IPS-15b (cell line): ENCODE data around the gene SIT1.
A peak's percentile ranks its signal among the peaks of the same experiment; 100 is the strongest.
"Not testable (repeated sequence)": the region's sequence is repeated elsewhere in the genome, so short reads cannot be mapped to it uniquely, and the experiment has no call there.

Source experiments
- H3K27me3 ChIP-seq: one replicate; pipeline ENCODE4 v1.6.1; 2013; ENCODE audit warnings: low read length; ENCODE audit not compliant: control insufficient read depth, insufficient read depth
- H3K36me3 ChIP-seq: one replicate; pipeline ENCODE4 v1.6.1; 2013; ENCODE audit warnings: low read length; ENCODE audit not compliant: control insufficient read depth, insufficient read depth
- H3K4me1 ChIP-seq: one replicate; pipeline ENCODE4 v1.6.1; 2013; ENCODE audit warnings: mild to moderate bottlenecking, low read length; ENCODE audit not compliant: control insufficient read depth, insufficient read depth
- H3K4me3 ChIP-seq: one replicate; pipeline ENCODE4 v1.5.1; 2013; ENCODE audit warnings: low read depth, low read length
- H3K9ac ChIP-seq: one replicate; pipeline ENCODE4 v1.6.1; 2013; ENCODE audit warnings: low read depth, mild to moderate bottlenecking, low read length
- H3K9me3 ChIP-seq: one replicate; pipeline ENCODE4 v1.6.1; 2013; ENCODE audit warnings: mild to moderate bottlenecking, low read length; ENCODE audit not compliant: control insufficient read depth, insufficient read depth

SIT1 gene

GRCh38 chr9:35656348-35656747, 5.6 kb upstream of the SIT1 start:
- Histone ChIP-seq H3K9ac (no peak overlapping the region), H3K4me3 (no peak overlapping the region), H3K27me3 (peaks cover 8% of the 10 kb centered on the region), H3K4me1 (peaks cover under 1% of the 10 kb centered on the region), H3K36me3 (peaks cover 10% of the 10 kb centered on the region), H3K9me3 (no peaks in the 10 kb centered on the region)

DNA sequence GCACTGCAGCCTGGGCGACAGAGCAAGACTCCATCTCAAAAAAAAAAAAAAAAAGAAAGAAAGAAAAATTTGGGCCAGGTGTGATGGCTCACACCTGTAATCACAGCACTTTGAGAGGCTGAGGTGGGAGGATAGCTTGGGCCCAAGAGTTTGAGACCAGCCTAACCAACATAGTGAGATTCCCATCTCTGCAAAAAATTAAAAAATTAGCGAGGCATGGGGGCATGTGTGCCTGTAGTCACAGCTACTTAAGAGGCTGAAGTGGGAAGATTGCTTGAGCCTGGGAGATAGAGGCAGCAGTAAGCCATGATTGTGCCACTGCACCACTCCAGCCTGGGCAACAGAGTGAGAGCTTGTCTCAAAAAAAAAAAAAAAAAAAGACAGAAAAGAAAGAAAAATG, 2.9 kb upstream of the SIT1 start:
- peaks cover 12% of the 10 kb centered on the region for H3K4me1 ChIP-seq
- H3K27me3 ChIP-seq = peaks cover 8% of the 10 kb centered on the region
- no peaks in the 10 kb centered on the region for H3K36me3 ChIP-seq
- H3K4me3 ChIP-seq = no peak overlapping the region
- no peaks in the 10 kb centered on the region for H3K9me3 ChIP-seq
- H3K9ac ChIP-seq = no peak overlapping the region

- H3K36me3 ChIP-seq = no peaks in the 10 kb centered on the region
- H3K4me1 ChIP-seq = peaks cover 15% of the 10 kb centered on the region
- no peak overlapping the region for H3K4me3 ChIP-seq
- H3K9ac ChIP-seq = no peak overlapping the region
- no peaks in the 10 kb centered on the region for H3K9me3 ChIP-seq
- peaks cover 10% of the 10 kb centered on the region for H3K27me3 ChIP-seq
Measured at GRCh38 chr9:35652829-35653209, 2.1 kb upstream of the SIT1 start.

GRCh38 chr9:35651956-35652828, 1.5 kb upstream of the SIT1 start:
- Histone ChIP-seq H3K9ac (no peak overlapping the region), H3K9me3 (no peaks in the 10 kb centered on the region), H3K4me3 (no peak overlapping the region), H3K4me1 (peaks cover 16% of the 10 kb centered on the region), H3K27me3 (peaks cover 10% of the 10 kb centered on the region), H3K36me3 (no peaks in the 10 kb centered on the region)

GRCh38 chr9:35649431-35650340, 1.0 kb downstream of the SIT1 start:
- no peaks in the 10 kb centered on the region for H3K9me3 ChIP-seq
- H3K36me3 ChIP-seq = no peaks in the 10 kb centered on the region
- H3K4me3 ChIP-seq = no peak overlapping the region
- H3K4me1 ChIP-seq = peaks cover 16% of the 10 kb centered on the region
- no peak overlapping the region for H3K9ac ChIP-seq
- H3K27me3 ChIP-seq = peaks cover 2% of the 10 kb centered on the region

DNA sequence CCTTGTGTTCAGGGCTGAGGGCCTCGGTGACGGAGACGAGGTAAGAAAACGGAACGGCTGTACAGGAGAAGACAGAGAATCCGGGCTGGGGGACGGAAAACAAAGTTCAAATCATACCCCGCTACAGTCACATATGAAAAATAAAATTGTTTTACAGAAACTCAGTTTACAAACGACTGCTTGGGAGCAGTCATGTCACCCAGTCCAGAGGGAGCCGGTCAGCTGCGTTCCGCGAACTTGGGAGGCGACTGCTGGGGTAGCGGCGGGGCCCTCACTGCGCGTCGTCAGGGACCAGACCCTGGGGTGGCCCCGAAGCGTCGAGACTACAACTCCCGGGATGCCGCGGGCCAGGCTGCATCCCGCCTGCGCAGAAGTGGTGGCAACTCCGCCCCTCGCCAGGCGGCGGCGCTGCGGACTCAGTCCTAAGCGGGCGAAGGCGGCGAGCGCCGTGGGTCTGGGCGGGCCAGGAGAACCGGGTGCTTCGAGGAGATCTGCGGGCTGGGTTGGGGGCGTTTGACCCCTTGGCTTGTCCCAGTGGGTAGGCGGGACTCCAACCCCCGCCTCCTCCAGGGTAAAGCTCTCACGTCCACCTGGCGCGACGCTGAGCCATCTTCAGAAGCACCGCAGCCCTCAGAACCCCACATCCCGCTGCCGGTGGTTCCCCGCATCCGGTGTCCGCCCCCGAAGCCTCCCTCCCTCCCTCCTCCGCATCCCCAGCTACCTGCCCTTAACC, 4.0 kb downstream of the SIT1 start:
- Histone ChIP-seq H3K4me3 (peak overlapping the region; percentile 80), H3K36me3 (no peaks in the 10 kb centered on the region), H3K9ac (no peak overlapping the region), H3K9me3 (no peaks in the 10 kb centered on the region), H3K4me1 (peaks cover 16% of the 10 kb centered on the region), H3K27me3 (peaks cover 2% of the 10 kb centered on the region)

DNA sequence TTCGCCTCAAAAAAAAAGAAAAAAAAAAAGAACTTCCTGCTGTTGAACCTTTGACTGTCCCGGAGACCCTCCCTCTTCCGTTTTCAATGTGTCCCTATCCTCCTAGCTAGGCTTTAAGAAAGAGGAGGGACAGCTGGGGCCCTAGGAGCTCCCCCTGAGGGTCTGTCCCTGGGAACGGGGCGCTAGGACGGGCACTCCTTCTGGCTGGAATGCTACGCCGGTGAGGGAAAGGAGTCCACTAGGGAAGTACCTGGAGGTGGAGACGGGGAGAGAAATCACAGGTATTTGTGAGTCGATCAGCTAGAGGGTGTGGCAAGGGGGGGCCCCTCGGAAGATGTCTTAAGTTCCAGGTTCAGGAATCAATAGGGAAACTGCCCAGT, 4.6 kb downstream of the SIT1 start:
- no peaks in the 10 kb centered on the region for H3K36me3 ChIP-seq
- H3K9me3 ChIP-seq = no peaks in the 10 kb centered on the region
- H3K9ac ChIP-seq = no peak overlapping the region
- peak overlapping the region; percentile 80 for H3K4me3 ChIP-seq
- peaks cover 13% of the 10 kb centered on the region for H3K4me1 ChIP-seq
- peaks cover 2% of the 10 kb centered on the region for H3K27me3 ChIP-seq

DNA sequence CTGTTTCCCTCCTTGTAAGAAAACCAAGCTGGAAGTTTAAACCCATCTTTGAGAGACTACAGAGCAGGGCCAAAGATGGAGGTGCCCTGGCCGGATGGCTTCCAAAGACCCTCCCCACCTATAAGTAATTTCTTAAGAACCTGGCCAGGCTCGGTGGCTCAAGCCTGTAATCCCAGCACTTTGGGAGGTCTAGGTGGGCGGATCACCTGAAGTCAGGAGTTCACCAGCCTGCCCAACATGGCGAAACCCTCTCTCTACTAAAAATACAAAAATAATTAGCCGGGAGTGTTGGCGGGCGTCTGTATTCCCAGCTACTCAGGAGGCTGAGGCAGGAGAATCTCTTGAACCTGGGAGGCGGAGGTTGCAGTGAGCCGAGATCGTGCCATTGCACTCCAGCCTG, 5.0 kb downstream of the SIT1 start:
- H3K4me1 ChIP-seq = peaks cover 11% of the 10 kb centered on the region
- not testable (repeated sequence) for H3K27me3 ChIP-seq, H3K9ac ChIP-seq, H3K36me3 ChIP-seq, H3K9me3 ChIP-seq
- peak overlapping the region; percentile 80 for H3K4me3 ChIP-seq

DNA sequence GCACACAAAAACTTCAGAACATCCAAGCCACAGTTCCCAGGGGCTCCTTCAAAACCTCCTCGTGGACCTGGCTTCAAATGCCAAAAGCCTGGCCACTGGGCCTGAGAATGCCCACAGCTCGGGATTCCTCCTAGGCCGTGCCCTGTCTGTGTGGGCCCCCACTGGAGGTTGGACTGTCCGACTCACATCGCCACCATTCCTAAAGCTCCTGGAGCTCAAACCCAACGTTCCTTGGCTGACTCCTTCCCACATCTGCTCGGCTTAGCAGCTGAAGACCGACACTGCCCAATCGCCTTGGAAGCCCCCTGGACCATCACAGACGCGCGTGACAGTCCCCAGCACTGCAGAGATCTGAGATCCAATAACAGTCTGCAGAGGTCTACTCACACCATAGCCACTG, 7.7 kb downstream of the SIT1 start:
- Histone ChIP-seq H3K4me3 (no peak overlapping the region), H3K9me3 (no peaks in the 10 kb centered on the region), H3K4me1 (peaks cover 4% of the 10 kb centered on the region), H3K36me3 (no peaks in the 10 kb centered on the region), H3K27me3 (peaks cover 2% of the 10 kb centered on the region), H3K9ac (no peak overlapping the region)

GRCh38 chr9:35641478-35641877, 9.3 kb downstream of the SIT1 start:
- not testable (repeated sequence) for H3K4me3 ChIP-seq, H3K4me1 ChIP-seq, H3K27me3 ChIP-seq, H3K9me3 ChIP-seq, H3K36me3 ChIP-seq, H3K9ac ChIP-seq

DNA sequence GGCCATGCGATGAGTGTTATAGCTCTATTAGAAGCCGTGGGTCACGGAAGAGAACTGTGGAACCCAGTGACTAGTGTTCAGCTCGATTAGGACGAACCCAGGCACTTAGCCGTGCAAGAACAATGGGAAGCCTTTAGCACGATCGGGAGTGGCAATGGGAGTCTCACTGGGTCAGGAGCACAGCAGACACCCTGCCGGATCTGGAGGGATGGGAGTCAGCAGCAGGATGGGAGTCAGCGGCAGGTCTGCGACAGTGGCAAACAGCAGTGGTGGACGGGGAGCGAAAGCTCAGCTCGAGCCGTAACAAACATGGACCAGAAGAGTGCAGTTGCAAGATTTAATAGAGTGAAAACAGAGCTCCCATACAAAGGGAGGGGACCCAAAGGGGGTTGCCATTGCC, 10.3 kb downstream of the SIT1 start:
- not testable (repeated sequence) for H3K27me3 ChIP-seq, H3K9me3 ChIP-seq, H3K4me1 ChIP-seq

More for the DNA sequence above, 10.3 kb downstream of the SIT1 start:
- H3K4me3 ChIP-seq, H3K9ac ChIP-seq, H3K36me3 ChIP-seq: not testable (repeated sequence)
